ENCODE measurements around the gene CCDC110.

CCDC110 gene

GRCh38 chr4:185424905-185425646 is 46.5 kb downstream of the CCDC110 start:
- H2AFZ ChIP-seq (ENCODE audit: low read length) = peak overlapping the region; percentile 91; the same call in 1 of the 2 replicates
- H3K9me2 ChIP-seq (replicated peaks; ENCODE audit: insufficient read depth, low read length) = no peaks in the 10 kb centered on the region
- peaks cover 2% of the 10 kb centered on the region; the same call in 1 of the 2 replicates for H3F3A ChIP-seq (ENCODE audit: insufficient read depth, low read length)
- H3K36me3 ChIP-seq (replicated peaks; ENCODE audit: insufficient read depth, low read length) = no peaks in the 10 kb centered on the region; the same call in 1 of the 2 replicates
- no peak for TF ChIP-seq EZH2phosphoT487 (IDR thresholded peaks at IDR 0.05; ENCODE audit: low read length)
- no peak for TF ChIP-seq CTCF (IDR thresholded peaks at IDR 0.05; ENCODE audit: low read length)
- TF ChIP-seq EZH2 (optimal IDR thresholded peaks at IDR 0.05; ENCODE audit: low read depth, low read length) = no peak
- no peaks in the 10 kb centered on the region for H4K20me1 ChIP-seq (ENCODE audit: insufficient read depth, low read length)
- peak overlapping the region; percentile 83 for H3K4me3 ChIP-seq (ENCODE audit: low read length)
- H3K27me3 ChIP-seq (replicated peaks; ENCODE audit: insufficient read depth, low read length) = no peaks in the 10 kb centered on the region
- peaks cover 54% of the 10 kb centered on the region for H3K79me2 ChIP-seq (ENCODE audit: low read length)
- peak overlapping the region; percentile 84 for H3K27ac ChIP-seq (ENCODE audit: low read length)
- H3K9me3 ChIP-seq (replicated peaks; ENCODE audit: insufficient read depth, low read length) = no peaks in the 10 kb centered on the region
- DNase-seq = peak; percentile 34
- peaks cover 31% of the 10 kb centered on the region for H3K4me1 ChIP-seq (ENCODE audit: low read length)
- H3K4me2 ChIP-seq (ENCODE audit: low read depth, low read length) = peak overlapping the region; percentile 85
- H3K9ac ChIP-seq (ENCODE audit: low read length) = peak overlapping the region; percentile 98

GRCh38 chr4:185421366-185422124 is 50.0 kb downstream of the CCDC110 start:
- TF ChIP-seq EZH2phosphoT487 (IDR thresholded peaks at IDR 0.05; ENCODE audit: low read length) = no peak
- no peak for TF ChIP-seq CTCF (IDR thresholded peaks at IDR 0.05; ENCODE audit: low read length)
- no peak for TF ChIP-seq EZH2 (optimal IDR thresholded peaks at IDR 0.05; ENCODE audit: low read depth, low read length)
- peak; percentile 8 for DNase-seq
- peaks cover 48% of the 10 kb centered on the region for H3K4me1 ChIP-seq (ENCODE audit: low read length)

GRCh38 chr4:185416955-185417354 is 54.6 kb downstream of the CCDC110 start:
- Histone ChIP-seq H2AFZ (ENCODE audit: low read length) (no peak overlapping the region), H3F3A (ENCODE audit: insufficient read depth, low read length) (peaks cover 30% of the 10 kb centered on the region), H3K4me3 (ENCODE audit: low read length) (no peak overlapping the region), H3K27ac (ENCODE audit: low read length) (no peak overlapping the region), H3K9ac (ENCODE audit: low read length) (no peak overlapping the region), H3K79me2 (ENCODE audit: low read length) (peaks cover 63% of the 10 kb centered on the region), H3K36me3 (replicated peaks; ENCODE audit: insufficient read depth, low read length) (peaks cover 32% of the 10 kb centered on the region), H3K4me1 (ENCODE audit: low read length) (peaks cover 73% of the 10 kb centered on the region), H4K20me1 (ENCODE audit: insufficient read depth, low read length) (no peaks in the 10 kb centered on the region), H3K9me2 (replicated peaks; ENCODE audit: insufficient read depth, low read length) (no peaks in the 10 kb centered on the region), H3K27me3 (replicated peaks; ENCODE audit: insufficient read depth, low read length) (no peaks in the 10 kb centered on the region), H3K9me3 (replicated peaks; ENCODE audit: insufficient read depth, low read length) (no peaks in the 10 kb centered on the region), H3K4me2 (ENCODE audit: low read depth, low read length) (no peak overlapping the region)
- no peak for TF ChIP-seq EZH2phosphoT487 (IDR thresholded peaks at IDR 0.05; ENCODE audit: low read length)
- no peak for TF ChIP-seq CTCF (IDR thresholded peaks at IDR 0.05; ENCODE audit: low read length)
- no peak for TF ChIP-seq EZH2 (optimal IDR thresholded peaks at IDR 0.05; ENCODE audit: low read depth, low read length)
- no peak for DNase-seq

More at GRCh38 chr4:185421366-185422124, 50.0 kb downstream of the CCDC110 start:
- Histone ChIP-seq H3K4me3 (ENCODE audit: low read length) (no peak overlapping the region), H3K9ac (ENCODE audit: low read length) (no peak overlapping the region), H3K27ac (ENCODE audit: low read length) (no peak overlapping the region), H3K27me3 (replicated peaks; ENCODE audit: insufficient read depth, low read length) (no peaks in the 10 kb centered on the region), H3K9me2 (replicated peaks; ENCODE audit: insufficient read depth, low read length) (no peaks in the 10 kb centered on the region), H2AFZ (ENCODE audit: low read length) (no peak overlapping the region), H3K79me2 (ENCODE audit: low read length) (peaks cover 78% of the 10 kb centered on the region), H3F3A (ENCODE audit: insufficient read depth, low read length) (peaks cover 6% of the 10 kb centered on the region; the same call in 1 of the 2 replicates), H4K20me1 (ENCODE audit: insufficient read depth, low read length) (no peaks in the 10 kb centered on the region), H3K36me3 (replicated peaks; ENCODE audit: insufficient read depth, low read length) (peaks cover 17% of the 10 kb centered on the region), H3K4me2 (ENCODE audit: low read depth, low read length) (0 out of 2 replicates have a peak overlapping the region, but pooled peaks have one; percentile 8), H3K9me3 (replicated peaks; ENCODE audit: insufficient read depth, low read length) (no peaks in the 10 kb centered on the region)
